DMS153 (cell line): Measurements from ENCODE around the gene OMP.

Source experiments
- DNase-seq: peaks from one replicate; lab custom pipeline; 2025; lab: John Stamatoyannopoulos, UW

The OMP gene

DNA sequence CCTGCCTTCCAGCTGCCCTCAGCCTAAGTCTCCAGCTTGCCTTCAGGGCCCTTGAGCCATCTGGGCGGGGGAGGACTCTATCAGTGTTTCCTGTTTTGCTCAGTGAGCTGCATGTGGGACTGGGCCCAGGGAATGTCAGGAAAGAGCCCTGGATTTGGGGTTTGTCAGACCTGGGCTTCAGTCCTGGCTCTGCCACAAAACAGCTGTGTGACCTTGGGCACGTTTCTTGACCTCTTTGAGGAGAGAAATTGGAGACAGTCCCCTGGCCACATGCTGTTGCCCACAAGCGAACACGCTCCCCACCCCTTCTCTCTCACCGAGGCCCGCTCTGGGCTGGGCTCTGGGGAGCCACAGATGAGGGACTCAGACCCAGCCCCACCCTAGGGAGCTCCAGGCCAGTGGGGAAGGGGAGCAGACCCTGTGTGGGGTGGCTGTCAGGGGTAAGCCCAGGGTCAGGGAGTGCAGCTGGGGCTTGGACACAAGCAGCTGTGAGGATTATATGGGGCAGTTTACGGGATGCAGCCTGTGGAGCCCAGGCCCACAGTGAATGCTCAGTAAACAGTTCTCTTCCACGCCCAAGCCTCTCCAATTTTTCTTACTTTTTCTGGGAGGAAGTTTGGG lies 37.7 kb downstream of the OMP start:
- DNase-seq, result no peak

DNA sequence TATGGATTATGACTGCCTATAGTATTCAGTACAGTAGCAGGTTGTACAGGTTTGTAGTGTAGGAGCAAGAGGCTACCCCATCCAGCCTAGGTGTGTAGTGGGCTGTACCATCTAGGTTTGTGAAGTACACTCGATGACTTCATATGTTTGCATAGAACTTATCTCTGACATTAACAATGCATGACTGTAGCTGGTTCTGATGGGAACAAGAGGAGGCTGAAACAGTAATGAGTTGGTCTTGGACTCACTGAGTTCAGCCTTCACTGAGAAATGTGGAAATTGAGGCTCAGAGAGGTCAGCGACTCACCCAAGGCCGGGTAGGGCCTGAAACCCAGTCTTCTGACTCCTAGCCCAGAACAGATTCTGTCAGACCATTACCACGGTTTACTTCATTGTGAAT lies 38.4 kb downstream of the OMP start:
- DNase-seq, result peak; percentile 89

DNA sequence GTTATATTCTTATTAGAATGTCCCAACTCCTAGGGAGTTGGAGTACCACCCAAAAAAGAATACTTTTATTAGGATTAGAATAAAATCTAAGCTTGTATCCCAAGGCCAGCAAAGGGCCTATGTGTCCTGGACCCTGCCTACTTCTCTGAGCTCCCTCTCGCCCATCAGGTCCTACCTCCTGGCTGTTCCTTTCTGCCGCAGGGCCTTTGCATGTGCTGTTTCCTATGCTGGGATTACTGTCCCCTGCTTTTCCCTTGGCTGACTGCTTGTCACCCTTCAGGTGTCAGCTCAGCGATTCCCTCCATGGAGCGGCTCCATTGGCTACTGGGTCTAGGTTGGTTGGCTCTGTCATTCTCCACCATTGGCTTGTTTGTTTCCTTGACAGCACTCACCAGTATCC lies 38.8 kb downstream of the OMP start:
- no peak for DNase-seq

DNA sequence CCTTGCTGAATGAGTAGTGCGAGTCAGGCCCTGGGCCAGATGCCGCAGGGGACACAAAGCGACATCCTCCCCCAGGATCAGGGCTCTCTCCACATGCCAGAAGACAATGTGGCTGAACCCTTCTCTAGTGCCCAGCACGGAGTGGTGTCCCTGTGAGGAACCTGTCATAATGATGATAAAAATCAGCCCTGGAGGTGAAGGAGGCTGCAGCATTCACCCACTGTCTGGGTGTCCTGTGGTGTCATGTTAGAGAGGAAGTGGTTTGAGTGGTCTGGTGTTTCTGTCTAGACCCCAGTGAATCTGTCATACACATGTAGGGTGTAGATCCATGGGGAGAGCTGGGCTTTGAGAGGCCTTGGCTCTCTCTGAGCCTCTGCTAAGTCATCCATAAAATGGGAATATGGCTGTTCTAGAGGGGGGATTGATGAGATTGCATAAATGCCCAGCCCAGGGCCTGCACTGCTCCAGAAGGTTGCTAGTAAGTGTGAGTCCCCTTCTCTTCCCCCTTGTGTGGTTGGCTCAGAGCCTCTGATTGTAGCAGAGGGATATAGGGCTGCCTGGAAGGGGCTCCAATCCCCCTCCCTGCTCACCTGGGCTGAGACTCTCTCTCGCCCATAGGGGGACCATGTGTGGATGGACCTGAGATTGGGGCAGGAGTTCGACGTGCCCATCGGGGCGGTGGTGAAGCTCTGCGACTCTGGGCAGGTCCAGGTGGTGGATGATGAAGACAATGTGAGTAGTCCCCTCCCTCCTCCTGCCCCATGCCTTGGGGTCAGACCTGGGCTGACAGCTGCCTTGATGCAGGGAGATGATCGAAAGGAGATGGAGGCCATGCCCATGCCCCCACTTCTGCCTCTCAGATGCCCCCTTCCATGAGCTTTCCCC lies 39.7 kb downstream of the OMP start:
- DNase-seq, result no peak

DNA sequence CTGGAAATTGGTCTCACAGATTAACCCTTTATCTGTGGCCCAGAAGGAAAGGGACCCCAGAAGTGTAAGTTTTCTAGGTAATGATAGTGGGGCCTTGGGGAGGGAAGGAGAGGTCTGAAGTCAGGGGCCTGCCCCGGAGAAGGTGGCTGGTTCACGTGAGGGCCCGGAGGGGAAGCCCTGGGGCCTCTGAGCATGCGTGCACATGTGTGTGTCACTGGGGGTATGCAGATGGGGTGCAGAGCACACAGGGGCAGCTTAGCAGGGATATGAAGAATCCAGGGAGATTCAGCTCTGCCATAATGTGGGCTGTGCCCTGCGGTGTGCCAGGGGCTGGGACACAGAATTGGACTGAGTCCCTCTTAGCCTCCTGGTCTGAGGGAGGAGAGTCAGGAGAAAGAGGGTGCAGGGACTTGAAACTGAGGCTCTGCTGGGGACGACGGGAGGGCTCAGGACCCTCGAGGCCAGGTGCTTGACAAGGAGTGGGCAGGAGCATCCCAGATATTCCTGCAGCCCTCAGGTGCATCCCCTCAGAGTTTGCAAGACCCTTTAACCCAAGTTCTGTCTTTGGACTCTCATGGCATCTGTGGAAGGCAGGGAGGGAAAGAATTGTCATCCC lies 40.9 kb downstream of the OMP start:
- DNase-seq, result no peak

DNA sequence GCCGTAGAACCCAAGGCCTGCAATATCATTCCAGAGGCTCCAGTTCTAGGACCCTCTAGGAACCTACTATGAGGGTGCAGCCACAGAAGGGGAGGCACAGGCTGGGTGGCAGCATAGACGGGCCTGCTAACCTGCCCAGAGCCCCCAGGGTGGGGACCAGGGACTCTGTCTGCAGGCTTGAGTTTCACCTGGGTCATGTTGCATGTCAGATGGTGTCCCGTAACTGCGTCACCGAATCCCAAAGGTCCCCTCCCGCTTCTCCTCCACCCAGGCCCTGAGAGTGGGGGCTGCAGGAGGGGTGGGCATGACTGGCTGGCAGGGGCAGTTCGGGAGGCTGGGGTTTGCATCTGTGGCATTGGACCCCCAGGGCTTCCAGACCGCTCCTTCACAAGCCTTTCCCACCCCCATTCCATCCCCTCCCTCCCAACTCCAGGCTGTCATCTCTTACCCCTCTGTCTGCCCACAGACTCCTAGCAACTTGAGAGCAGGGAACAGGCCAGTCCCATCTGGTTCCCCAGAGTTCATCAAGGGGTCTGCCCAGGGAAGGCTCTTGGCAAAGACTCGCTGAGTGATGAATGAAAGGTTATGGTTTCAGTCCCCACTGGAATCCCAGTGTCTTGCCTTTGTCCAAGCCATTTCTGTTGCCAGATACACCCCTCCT lies 41.7 kb downstream of the OMP start:
- no peak for DNase-seq

DNA sequence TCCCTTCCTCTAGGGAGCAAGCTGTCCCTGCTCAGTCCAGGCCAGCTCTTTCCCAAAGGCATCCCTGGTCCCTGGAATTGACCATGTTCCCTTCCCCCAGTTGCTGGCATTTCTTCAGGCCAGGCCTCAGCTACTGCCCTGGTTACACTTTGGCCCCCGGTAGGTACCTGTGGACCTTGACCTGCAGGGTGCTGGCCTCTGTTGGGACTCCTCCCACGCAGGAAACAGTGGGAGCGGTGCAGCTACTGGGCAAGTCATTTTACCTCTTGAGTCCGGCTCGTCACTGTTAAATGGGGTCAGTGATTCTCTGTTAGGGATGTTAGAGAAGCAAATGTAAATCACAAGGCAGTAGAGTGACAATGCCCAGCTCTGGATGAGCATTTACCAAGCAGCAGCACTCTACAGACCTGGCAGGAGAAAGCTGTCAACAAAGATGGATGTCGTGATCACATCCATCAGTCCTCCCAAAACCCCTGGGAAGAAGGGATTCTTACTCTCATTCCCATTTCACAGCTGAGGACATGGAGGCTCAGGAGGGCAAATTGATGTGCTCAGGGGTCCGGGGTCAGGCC lies 42.3 kb downstream of the OMP start:
- DNase-seq, result no peak

DNA sequence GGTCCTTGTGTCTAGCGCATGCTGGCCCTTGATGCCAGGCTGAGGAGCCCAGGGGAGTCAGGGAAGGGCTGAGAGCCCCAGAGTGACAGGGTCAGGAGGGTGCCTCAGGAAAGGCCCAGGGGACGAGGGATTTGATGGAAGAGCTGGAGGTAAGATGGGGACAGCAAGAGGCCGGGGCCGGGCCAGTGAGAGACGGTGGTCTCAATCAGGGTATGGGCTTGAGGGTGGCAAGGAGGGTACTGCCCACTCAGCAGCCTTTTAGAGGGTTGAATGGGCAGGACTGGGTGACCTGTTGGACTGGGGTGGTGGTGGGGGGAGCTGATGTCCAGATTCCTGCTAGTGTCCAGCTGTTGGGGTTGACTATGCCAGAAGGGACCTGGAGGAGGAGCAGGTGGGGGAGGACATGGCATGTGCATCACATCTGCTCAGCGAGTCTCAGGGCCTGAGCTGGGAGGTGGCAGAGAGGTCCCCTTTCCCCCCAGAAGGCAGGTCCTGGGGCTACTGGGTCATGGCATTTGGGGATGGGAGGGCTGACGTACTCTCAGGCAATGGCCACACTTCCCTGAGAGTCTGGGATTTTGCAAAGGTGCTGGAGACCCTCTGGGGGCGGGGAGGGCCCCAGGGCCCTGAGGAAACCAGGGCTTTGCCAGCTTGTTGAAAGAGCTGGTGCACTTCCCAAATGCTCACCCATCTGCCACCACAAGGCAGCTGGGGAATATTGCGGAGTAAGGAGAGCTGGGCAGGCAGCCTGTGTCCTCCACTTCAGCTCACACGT lies 43.8 kb downstream of the OMP start:
- no peak for DNase-seq

DNA sequence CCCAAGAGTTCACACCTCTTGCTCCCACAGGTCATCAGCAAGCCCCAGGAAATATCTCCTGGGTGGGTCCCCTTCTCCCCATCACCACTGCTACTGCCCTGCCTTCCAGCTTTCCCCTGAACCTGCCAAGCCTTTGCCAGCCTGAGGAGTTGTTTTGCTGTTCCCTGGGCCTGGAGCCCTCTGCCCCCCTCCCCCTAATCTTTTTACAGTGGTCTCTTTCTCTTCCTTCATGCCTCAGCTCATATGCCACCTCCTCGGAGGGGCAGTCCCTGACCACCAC lies 44.3 kb downstream of the OMP start:
- no peak for DNase-seq

DNA sequence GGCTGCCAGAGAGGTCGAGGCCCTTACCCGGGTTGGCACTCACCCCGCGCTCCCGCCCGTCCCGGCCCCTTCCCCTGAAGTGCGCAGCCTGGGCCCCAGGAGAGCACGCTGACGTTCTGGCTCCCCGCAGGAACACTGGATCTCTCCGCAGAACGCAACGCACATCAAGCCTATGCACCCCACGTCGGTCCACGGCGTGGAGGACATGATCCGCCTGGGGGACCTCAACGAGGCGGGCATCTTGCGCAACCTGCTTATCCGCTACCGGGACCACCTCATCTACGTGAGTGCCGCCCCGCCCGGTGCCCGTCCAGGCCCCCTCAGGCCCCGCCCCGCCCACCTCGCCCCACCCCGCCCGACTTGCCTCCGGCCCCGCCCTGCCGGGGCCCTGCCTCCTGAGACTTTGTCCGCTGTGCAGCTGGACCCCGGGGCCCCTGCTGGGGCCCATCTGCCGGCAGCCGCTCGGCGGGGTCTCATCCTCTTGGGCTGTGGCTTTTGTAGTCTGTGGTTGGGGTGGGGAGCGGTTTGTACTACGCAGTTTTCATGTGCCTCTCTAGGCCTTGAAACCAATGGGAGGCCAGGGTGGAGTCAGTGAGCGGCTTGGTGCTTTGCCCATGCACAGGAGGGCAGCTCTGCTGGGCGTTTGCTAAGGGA lies 45.2 kb downstream of the OMP start:
- DNase-seq, result no peak

DNA sequence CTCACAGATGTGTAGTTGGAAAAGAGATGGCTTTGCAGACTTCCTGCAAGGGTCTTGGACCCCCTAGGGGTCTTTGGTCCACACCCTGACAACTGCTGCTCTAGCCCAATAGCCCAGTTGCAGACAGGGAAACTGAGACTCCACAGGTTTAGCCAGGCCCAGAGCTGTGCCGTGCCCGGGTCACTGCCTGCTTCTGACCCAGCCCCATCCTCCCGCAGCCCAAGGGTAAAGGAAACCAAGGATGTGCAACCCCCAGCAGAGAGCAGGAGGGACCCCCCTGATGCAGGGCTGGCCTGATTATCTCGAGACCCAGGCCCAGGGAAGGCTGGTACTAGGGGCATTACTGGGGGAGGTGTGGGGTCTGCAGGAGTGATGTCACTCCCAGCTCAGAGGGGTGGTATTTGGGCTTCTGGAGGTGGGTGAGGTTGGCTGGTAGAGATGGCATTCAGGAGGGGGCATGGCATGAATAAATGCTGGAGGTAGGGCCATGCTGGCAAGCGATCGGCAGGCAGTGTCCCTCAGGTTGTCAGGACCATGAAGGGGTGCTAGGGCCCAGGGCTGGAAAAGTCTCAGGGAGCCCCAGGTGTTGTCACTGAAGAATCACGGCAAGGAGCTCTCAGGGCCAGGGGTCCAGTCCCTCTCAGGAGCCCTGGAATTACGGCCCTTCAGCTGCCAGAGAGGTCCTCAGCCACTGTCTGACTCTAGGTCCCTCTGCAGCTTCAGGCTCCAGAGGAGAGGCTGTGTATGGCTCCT lies 46.5 kb downstream of the OMP start:
- DNase-seq, result no peak

DNA sequence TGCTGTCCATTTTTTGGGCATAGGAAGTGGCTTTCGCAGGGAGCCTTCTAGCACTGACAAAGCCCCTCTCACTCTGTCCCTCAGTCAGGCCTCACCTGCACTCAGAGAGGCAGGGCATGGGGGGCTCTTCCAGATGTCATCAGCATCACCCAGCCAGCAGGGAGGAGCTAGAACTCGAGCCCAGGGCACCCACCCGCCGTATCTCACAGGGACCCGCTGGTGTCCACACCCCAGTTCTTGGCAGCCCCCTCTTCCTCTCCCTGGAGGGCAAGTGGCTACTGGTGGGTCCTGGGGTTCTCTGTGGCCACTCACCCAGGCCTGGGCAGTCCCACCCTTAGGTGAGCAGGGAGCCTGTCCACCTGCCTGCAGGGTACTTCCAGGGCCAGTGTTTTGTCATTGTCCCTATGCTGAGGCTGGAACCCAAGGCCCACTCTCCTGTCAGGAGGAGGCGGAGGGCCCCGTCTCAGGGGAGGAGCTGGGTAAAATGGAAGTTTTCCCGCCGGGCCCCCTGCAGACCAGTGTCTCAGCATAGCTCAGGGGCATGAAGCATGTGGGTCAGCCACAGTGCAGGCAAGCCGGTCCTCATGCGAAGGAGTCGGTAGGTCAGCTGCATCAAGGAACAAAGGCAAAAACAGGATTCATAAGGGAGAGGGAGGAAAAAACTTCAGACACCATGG lies 47.2 kb downstream of the OMP start:
- no peak for DNase-seq

DNA sequence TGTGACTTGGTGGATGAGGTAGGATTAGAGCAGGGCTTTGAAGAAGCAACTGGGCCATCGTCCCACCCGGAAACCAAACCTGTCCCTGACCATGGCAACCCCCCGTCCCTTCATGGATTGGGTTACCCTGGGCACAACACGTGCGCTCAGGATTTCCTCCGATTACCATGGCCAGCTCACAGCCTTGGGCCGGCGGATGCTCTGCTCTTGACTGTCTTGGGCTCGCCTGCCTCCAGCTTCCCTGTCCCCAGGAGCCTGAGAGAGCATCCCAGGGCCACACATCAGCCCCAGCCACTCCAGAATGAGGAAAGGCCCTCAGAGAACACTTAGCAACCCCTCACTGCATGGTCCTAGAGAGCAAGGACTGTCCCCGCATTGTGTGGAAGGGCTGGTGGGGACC lies 48.2 kb downstream of the OMP start:
- no peak for DNase-seq

DNA sequence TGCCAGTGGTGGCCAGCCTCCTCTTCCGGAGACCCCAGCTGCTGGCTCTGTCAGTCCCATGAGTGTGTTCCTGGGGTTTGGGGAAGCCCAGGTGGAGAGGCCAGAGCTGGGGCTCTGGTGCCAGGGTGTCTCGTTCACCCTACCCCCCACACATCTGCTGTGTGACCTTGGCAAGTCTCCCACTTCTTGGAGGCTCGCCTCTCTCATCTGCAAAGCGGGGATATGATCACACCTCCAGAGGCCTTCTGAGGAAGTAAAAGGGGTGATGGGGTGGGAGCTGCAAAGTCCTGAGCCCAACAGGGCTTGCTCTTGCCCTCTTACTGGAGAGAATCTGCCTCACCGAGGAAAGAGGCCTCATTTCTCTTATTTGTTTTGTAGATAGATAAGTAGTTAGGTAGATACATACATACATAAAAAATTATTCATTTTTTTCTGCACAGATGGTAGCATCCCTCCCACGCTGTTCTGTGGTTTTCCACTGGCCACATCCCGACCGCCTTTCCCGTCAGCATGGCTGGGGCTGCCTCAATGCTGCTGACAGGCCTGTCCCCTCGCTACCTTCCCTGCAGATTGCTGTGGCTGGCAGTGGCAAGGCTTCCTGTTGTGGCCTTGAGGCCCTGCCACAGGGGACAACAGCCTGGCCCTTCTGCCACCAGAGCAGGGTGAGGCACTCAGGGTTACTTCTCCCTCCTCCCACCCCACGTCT lies 49.3 kb downstream of the OMP start:
- no peak for DNase-seq

DNA sequence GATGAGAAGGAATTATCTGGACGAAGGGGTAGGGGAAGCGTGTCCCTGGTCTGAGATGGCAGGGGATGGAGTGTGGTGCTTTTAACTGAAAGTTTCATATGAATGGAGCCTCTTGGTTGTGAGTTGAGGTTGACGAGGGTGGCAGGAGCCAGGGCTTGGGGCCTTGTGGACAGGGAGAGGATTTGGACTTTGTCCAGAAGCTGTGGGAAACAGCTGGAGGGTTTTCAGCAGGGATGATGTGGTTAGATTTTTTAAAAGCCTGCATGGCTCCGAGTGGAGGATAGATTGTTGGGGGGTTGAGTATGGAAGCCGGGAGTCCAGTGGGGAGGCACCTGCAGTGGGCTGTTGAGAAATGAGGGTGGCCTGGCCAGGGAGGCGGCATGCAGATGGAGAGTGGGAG lies 50.2 kb downstream of the OMP start:
- DNase-seq, result no peak
